ENCODE results near the gene IFNA16.
"Not testable (repeated sequence)": the region's sequence is repeated elsewhere in the genome, so short reads cannot be mapped to it uniquely, and the experiment has no call there.

IFNA16 gene

DNA sequence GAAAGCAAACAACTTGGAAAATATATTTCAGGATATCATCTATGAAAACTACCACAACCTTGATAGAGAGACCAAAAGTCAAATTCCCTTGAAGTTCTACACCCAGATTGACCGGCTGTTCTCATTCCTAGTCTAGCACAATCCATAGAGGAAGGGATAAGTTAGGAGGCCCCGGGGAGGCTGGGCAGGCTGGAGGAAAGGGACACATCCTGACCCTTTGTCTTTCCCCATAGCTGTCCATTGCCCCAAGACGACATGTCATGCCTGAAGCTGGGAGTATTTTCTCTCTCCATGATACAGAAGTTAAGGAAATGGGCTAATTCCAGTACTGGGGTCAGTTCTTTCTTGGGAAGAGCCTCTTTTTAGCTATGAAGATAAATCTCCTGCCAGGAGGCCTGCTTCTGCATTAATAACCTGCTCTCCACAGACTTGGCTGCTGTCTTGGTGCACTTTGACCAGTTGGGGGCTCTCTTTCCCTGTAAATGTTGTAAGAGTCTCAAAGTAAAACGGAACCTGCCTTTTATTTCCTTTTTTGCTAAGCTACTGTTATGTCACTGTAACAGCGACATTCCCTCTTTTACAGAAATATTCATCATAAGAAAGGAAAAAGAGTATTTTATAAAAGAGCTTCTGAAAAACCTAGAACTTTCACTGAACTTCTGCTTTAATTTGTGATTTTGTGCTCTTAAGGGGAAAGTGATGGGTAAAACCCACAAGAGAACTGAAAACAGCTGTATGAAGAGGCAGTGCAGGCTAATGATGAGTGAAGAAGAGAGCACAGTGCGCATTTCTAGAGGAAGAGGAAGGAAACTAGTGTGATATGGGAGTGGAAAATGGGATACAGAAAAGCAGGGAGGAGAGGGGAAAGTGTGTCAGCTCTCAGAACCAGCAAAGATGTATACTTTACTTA lies 22.0 kb downstream of the IFNA16 start:
- DNase-seq (ENCODE audit: low spot score): not testable (repeated sequence)

DNA sequence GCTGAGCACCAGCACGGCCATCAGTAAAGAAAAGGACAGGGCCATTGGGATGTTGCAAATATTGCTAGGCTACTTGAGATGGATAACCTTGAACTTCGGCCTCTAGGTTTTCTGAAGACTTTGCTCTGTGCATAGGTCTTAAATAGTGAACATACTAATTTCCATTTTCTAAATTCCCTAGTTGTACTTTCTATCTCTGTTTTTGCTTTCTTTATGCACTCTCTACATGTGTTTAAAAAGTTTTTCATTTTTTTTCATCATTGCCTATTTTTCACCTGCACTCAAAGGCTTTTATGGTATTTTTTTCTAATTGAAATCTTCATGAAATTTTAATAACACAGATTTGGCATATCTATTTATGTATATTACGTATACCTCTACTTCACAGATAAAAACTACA lies 29.6 kb downstream of the IFNA16 start, which contains the start of gene IFNA4:
Gene IFNA4, minus strand, starts transcription at position 101 of the 400 bp plus-strand sequence. Its CDS starts 56 bp downstream, at position 45.
- not testable (repeated sequence) for DNase-seq (ENCODE audit: low spot score)

DNA sequence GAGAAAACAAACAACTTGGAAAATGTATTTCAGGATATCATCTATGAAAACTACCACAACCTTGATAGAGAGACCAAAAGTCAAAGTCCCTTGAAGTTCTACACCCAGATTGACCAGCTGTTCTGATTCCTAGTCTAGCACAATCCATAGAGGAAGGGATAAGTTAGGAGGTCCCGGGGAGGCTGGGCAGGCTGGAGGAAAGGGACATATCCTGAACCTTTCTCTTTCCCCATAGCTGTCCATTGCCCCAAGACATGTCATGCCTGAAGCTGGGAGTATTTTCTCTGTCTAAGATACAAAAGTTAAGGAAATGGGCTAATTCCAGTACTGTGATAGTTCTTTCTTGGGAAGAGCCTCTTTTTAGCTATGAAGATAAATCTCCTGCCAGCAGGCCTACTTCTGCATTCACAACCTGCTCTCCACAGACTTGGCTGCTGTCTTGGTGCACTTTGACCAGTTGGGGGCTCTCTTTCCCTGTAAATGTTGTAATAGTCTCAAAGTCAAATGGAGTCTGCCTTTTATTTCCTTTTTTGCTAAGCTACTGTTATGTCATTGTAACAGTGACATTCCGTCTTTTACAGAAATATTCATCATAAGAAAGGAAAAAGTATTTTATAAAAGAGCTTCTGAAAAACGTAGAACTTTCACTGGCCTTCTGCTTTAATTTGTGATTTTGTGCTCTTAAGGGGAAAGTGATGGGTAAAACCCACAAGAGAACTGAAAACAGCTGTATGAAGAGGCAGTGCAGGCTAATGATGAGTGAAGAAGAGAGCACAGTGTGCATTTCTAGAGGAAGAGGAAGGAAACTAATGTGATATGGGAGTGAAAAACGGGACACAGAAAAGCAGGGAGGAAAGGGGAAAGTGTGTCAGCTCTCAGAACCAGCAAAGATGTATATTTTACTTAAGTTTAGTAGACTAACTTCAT lies 34.0 kb downstream of the IFNA16 start:
- not testable (repeated sequence) for DNase-seq (ENCODE audit: low spot score)

DNA sequence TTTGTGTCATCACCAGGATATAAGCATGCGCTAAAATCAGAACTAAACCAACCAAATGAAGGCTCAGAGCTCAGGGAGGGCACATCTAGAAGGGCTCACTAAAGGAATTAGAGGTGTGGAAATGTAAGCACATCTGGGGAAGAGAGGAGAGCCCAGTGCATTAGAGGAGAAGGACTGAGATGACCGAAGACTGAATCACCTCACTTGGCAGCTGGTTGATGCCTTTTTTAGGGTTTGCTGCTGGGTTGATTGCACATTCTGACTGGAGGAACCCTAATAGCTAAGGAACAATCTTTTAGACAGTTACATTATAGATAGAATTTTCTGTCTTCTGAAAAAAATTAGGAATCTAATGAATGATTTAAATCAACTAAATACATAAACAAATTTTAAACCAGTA lies 42.4 kb downstream of the IFNA16 start:
- DNase-seq (ENCODE audit: low spot score): no peak

DNA sequence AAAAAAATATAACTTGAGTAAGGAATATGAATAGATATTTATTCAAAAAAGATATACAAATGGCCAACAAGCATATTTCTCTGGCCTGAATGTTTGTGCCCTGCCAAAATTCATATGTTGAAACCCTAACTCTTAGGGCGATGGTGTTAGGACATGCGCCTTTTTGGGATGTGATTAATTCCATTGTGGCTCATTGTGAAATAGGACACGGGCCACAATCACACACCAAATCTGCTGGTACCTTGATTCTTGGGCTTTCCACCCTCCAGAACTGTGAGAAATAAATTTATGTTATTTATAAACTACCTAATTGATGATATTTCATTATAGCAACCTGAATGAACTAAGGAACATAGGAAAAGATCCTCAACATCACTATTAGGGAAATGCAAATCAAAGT lies 45.0 kb downstream of the IFNA16 start:
- no peak for DNase-seq (ENCODE audit: low spot score)

DNA sequence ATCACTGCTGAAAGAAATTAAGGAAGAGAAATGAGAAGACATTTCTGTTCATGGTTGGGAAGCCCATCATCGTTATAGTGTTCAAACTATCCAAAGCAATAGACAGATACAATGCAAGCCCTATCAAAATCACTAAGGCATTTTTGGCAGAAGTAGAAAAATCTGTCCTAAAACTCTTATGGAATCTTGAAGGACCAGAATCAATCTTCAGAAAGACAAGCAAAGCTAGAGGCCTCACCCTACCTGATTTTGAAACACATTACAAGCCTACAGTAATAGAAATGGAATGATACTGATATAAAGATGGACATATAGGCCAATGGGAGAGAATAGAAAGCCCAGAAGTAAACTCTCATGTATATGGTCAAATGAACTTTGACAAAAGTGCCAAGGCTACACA lies 45.8 kb downstream of the IFNA16 start:
- no peak for DNase-seq (ENCODE audit: low spot score)

DNA sequence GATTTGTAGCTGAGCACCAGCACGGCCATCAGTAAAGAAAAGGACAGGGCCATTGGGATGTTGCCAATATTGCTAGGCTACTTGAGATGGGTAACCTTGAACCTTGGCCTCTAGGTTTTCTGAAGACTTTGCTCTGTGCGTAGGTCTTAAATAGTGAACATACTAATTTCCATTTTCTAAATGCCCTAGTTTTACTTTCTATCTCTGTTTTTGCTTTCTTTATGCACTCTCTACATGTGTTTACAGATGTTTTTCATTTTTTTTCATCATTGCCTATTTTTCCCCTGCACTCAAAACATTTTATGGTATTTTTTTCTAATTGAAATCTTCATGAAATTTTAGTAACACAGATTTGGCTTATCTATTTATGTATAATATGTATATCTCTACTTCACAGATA lies 50.6 kb downstream of the IFNA16 start, which contains the start of gene IFNA21:
Gene IFNA21, minus strand, starts transcription at position 101 of the 400 bp plus-strand sequence. Its CDS starts 48 bp downstream, at position 53.
- not testable (repeated sequence) for DNase-seq (ENCODE audit: low spot score)
